ENCODE results near the gene PARP9. TPM values are rescaled to one million over a fixed set of nuclear protein-coding genes. Genes with fewer than 3 reads are reported as not detected.

PARP9 gene
- total and polyA plus RNA-seq, 2 of the 8 experiments (the other 6 are each of a cell fraction or from before 2014, with no cell fraction given), result 3.7 to 4.5 TPM

DNA sequence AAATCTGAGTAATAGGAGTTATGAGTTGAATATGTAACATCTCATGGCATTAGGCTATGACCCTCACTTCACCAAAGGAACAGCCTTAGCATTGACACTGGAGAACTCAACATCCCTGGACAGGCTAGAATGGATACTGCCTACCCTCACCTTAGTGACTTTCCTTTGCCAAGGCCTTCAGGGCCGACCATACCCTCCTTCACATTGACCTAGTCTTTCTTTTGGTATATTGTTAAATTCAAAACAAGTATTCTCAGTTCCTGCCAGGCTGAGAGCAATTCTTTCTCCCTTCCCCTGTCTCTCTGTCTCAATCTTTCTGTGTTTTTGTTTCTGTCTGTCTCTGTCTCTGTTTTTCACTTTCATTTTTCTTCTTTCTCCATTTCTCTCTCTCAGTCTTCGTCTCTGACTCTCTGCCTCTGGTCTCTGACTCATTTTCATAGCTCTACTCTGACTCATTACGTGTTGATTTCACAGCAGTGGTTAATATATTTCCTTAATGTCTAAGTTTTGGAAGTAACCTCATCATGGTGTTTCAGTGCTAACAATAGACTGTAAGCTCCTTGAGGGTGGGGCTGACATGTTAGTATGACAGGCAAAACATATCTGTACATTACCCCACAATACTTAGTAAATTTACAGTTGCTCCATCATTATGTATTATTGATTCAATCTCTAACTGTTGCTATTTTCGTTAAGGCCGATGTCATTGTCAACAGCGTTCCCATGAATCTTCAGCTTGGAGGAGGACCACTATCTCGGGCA lies 45.9 kb upstream of the PARP9 start:
- Histone ChIP-seq H3K23me2 (ENCODE audit: low read depth, low read length) (no peaks in the 10 kb centered on the region), H3K23ac (ENCODE audit: insufficient read length) (no peak overlapping the region), H3K79me2 (ENCODE audit: control insufficient read depth in 1 of 2, insufficient read depth in 2 of 2, low read length in 2 of 2) (no peaks in the 10 kb centered on the region), H3K18ac (ENCODE audit: extremely low read depth, low read length) (no peak overlapping the region), H3K4me3 (ENCODE audit: extremely low read depth in 1 of 4, insufficient read depth in 2 of 4, low read depth in 3 of 4, low read length in 4 of 4) (no peak overlapping the region), H3K56ac (replicated peaks; ENCODE audit: insufficient read length, low read depth, low read length) (no peak overlapping the region), H3K4ac (replicated peaks; ENCODE audit: insufficient read length, low read depth, low read length) (no peak overlapping the region), H3K4me1 (replicated peaks in 1 of 4; ENCODE audit: control insufficient read depth in 3 of 4, insufficient read depth in 4 of 4, low read length in 3 of 4) (peaks cover 0 to 4% (median 0%) of the 10 kb centered on the region in 4 experiments; a peak in 1 of 7 replicates), H3K27me3 (replicated peaks in 1 of 4; ENCODE audit: control insufficient read depth in 3 of 4, extremely low read depth in 1 of 4, insufficient read depth in 3 of 4, low read length in 3 of 4) (no peaks in the 10 kb centered on the region), H2AFZ (ENCODE audit: low read length) (no peak overlapping the region), H2BK5ac (ENCODE audit: low read depth, low read length) (no peak overlapping the region), H2BK20ac (ENCODE audit: low read length) (no peak overlapping the region), H3K27ac (ENCODE audit: low read depth, low read length) (no peak overlapping the region), H2BK120ac (replicated peaks; ENCODE audit: low read depth, low read length) (no peak overlapping the region), H2BK15ac (ENCODE audit: low read length) (no peak overlapping the region), H3K9me3 (ENCODE audit: insufficient read depth in 2 of 2, low read depth in 1 of 2, low read length in 1 of 2) (no peaks in the 10 kb centered on the region), H4K20me1 (replicated peaks in 1 of 2; ENCODE audit: control insufficient read depth in 1 of 2, insufficient read depth in 2 of 2, low read length in 2 of 2) (no peaks in the 10 kb centered on the region), H3K14ac (ENCODE audit: insufficient read length) (no peak overlapping the region), H2AK5ac (ENCODE audit: low read depth, low read length) (no peak overlapping the region), H3K9ac (replicated peaks in 1 of 4; ENCODE audit: extremely low read depth in 1 of 4, low read depth in 3 of 4, low read length in 3 of 4) (no peak overlapping the region), H3K36me3 (ENCODE audit: control insufficient read depth in 2 of 4, insufficient read depth in 4 of 4, low read length in 3 of 4) (no peaks in the 10 kb centered on the region), H2BK12ac (ENCODE audit: low read depth, low read length) (no peak overlapping the region), H4K91ac (replicated peaks; ENCODE audit: insufficient read length, low read length) (no peak overlapping the region), H4K5ac (ENCODE audit: insufficient read length, low read depth, low read length) (no peak overlapping the region), H3K79me1 (ENCODE audit: low read depth, low read length) (no peaks in the 10 kb centered on the region), H4K8ac (ENCODE audit: extremely low read depth, insufficient read depth, low read length) (no peak overlapping the region), H3K4me2 (ENCODE audit: insufficient read depth in 1 of 2, low read depth in 2 of 2, low read length in 2 of 2) (no peak overlapping the region)
- DNase-seq (ENCODE audit: low read depth in 1 of 2, low spot score in 2 of 2), result no peak
- ChIA-PET CTCF (ENCODE audit: partially characterized antibody) (interaction anchor here (0.8 to 1.3 kb wide), 2 partner anchors 16 to 71 kb away, joined by 3 to 4 read pairs; partner anchors contain the start of gene PARP14), POLR2A (ENCODE audit: partially characterized antibody) (no interaction called here)
- FAIRE-seq, result no peak
- TF ChIP-seq BCL11A (IDR thresholded peaks at IDR 0.05; ENCODE audit: low read depth in 2 of 2, low read length in 2 of 2) (no peak), CHD2 (IDR thresholded peaks at IDR 0.05; ENCODE audit: low read length) (no peak), SUZ12 (IDR thresholded peaks at IDR 0.05; ENCODE audit: low read length) (no peak), KDM5A (IDR thresholded peaks at IDR 0.05; ENCODE audit: low read length) (no peak)
- WGBS, 2 experiments (ENCODE audit: extremely low coverage in 1 of 2, insufficient coverage in 1 of 2, insufficient read length in 1 of 2, insufficient replicate concordance in 2 of 2, low coverage in 1 of 2, low lambda C conversion rate in 2 of 2, missing lambda C conversion rate in 1 of 2), result 91% methylated on average over 7 of the region's 7 CpGs; no CpG with 5 or more reads in 1 of the 2 experiments
